Mesothelial cell of epicardium (in vitro differentiated cells): Measurements from ENCODE around the gene PSD2. TPM values are rescaled to one million over a fixed set of nuclear protein-coding genes. Genes with fewer than 3 reads are reported as not detected.

ENCODE experiments used
- DNase-seq, 2 experiments: peaks; one replicate each; pipeline ENCODE4 v3.0.0; 2021; ENCODE audit warnings: low spot score in 2 of 2; ENCODE audit not compliant: unreplicated experiment in 2 of 2
- H3K27ac Mint-ChIP-seq: 2 replicates; pipeline ENCODE4 v1.8.0; 2021; ENCODE audit warnings: mixed read lengths
- H3K27me3 Mint-ChIP-seq: 2 replicates; pipeline ENCODE4 v1.8.0; 2021; ENCODE audit warnings: low read depth, mixed read lengths
- H3K36me3 Mint-ChIP-seq: 2 replicates; pipeline ENCODE4 v1.8.0; 2021; ENCODE audit warnings: mixed read lengths
- H3K4me1 Mint-ChIP-seq: 2 replicates; pipeline ENCODE4 v1.8.0; 2021; ENCODE audit warnings: mixed read lengths
- H3K4me3 Mint-ChIP-seq: 2 replicates; pipeline ENCODE4 v1.8.0; 2021; ENCODE audit warnings: mild to moderate bottlenecking, moderate library complexity, mixed read lengths
- H3K9me3 Mint-ChIP-seq: 2 replicates; pipeline ENCODE4 v1.8.0; 2021; ENCODE audit warnings: mixed read lengths
- total RNA-seq: library from RNA; stranded (reverse); gene quantifications from 3 replicates; pipeline ENCODE4 v1.2.1, GENCODE V29; 2021
- TF ChIP-seq, protein P1 (sequence below): fragments of 200-600 bp; sonication (generic); IDR thresholded peaks from one replicate; pipeline ENCODE4 v1.5.0; 2021; ENCODE audit warnings: antibody characterized with exemption; ENCODE audit not compliant: unreplicated experiment

The PSD2 gene
- total RNA-seq, 1 donor from 2014 or later: 0.78 TPM

DNA sequence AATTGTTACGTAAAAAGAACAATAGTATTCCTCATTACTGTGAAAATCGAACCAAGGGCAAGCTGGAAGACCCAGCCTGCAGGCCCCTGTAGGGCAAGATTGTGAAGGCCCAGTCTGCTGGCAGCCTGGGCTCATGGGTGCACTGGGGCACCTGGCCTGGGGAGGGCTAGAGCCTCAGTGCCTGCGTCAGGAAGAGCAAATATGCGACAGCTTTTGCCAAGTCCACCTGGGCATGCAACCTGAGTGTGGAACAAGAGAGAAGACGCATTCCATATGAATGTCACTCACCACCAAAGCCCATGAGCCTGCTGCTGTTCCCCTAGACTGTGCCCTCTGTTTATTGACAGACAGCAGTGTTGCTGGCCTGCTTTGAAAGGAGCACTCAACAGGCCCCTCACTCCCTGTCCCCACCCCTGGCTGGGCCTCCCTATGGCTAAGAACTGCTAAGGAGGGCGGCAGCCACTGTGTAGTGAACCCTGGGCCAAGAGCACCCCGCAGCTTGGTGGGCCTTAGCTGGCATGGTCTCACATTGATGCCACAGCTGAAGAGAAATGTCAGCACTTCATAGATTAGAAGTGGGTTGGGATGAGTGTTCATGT, 28.2 kb downstream of the PSD2 start:
- TF ChIP-seq, protein P1, sequence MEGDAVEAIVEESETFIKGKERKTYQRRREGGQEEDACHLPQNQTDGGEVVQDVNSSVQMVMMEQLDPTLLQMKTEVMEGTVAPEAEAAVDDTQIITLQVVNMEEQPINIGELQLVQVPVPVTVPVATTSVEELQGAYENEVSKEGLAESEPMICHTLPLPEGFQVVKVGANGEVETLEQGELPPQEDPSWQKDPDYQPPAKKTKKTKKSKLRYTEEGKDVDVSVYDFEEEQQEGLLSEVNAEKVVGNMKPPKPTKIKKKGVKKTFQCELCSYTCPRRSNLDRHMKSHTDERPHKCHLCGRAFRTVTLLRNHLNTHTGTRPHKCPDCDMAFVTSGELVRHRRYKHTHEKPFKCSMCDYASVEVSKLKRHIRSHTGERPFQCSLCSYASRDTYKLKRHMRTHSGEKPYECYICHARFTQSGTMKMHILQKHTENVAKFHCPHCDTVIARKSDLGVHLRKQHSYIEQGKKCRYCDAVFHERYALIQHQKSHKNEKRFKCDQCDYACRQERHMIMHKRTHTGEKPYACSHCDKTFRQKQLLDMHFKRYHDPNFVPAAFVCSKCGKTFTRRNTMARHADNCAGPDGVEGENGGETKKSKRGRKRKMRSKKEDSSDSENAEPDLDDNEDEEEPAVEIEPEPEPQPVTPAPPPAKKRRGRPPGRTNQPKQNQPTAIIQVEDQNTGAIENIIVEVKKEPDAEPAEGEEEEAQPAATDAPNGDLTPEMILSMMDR: no peak
- Mint-ChIP-seq H3K4me1 (no peaks in the 10 kb centered on the region), H3K36me3 (no peaks in the 10 kb centered on the region), H3K4me3 (no peak overlapping the region), H3K27ac (no peak overlapping the region), H3K9me3 (peaks cover 9% of the 10 kb centered on the region), H3K27me3 (peaks cover 75% of the 10 kb centered on the region)
- no peak for DNase-seq

DNA sequence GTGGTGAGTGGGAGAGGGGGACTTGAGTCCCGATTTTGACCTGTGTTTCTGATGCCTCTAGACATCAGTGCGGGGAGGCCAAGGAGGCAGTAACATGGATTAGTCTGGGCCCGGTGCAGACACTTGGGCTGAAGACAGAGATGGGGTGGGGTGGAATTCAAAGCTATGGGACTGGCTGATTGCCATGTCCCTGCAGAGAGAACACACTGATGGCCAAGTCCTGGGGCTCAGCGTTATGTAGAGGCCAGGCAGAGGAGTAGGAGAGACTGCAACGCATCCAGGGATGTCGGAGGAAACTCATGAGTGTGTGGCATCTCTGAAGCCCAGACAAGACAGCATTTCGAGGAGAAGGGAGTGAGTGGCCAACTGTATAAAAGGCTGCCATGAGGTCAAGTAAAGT, 30.1 kb downstream of the PSD2 start:
- no peak overlapping the region for H3K27ac Mint-ChIP-seq
- no peaks in the 10 kb centered on the region for H3K4me1 Mint-ChIP-seq
- H3K27me3 Mint-ChIP-seq: peaks cover 68% of the 10 kb centered on the region
- no peak for DNase-seq
- H3K4me3 Mint-ChIP-seq: no peak overlapping the region
- H3K9me3 Mint-ChIP-seq: peaks cover 9% of the 10 kb centered on the region
- no peaks in the 10 kb centered on the region for H3K36me3 Mint-ChIP-seq
- TF ChIP-seq, protein P1: no peak

DNA sequence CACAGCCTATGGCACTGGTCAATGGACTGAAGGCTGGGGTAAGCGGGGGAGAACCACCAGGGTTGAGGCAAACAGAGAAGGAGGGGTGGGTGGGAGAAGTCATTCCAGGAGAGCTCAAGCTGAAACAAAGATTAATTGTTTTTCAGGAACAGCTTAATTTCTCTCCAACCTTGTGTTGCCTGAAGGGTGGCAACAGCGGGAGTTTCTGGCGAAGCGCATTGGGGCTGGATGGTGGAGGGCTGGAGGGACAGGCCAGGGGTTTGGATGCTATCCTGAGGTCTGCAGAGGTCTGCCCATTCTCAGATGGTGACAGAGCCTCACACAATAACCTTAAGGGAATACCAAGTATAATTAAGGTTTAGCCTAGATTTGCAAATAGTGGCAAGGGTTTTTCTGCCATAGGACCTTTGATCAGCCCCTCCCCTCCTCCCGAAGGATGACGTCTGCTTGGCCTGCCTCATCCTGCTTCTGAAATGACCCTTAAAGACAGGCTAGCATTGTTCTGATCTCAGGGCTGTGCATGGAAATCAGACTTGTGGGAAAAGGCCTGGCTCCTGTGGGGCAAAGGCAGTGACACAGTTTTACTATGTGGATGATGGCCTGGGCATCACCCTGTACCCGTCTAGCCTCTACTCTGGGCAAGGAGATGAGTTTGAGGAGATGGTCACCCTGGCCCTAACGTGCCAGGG, 32.7 kb downstream of the PSD2 start:
- H3K9me3 Mint-ChIP-seq: peaks cover 9% of the 10 kb centered on the region
- TF ChIP-seq, protein P1: no peak
- H3K27ac Mint-ChIP-seq: no peak overlapping the region
- peaks cover 83% of the 10 kb centered on the region for H3K27me3 Mint-ChIP-seq
- H3K36me3 Mint-ChIP-seq: no peaks in the 10 kb centered on the region
- no peaks in the 10 kb centered on the region for H3K4me1 Mint-ChIP-seq
- DNase-seq: no peak
- H3K4me3 Mint-ChIP-seq: no peak overlapping the region

DNA sequence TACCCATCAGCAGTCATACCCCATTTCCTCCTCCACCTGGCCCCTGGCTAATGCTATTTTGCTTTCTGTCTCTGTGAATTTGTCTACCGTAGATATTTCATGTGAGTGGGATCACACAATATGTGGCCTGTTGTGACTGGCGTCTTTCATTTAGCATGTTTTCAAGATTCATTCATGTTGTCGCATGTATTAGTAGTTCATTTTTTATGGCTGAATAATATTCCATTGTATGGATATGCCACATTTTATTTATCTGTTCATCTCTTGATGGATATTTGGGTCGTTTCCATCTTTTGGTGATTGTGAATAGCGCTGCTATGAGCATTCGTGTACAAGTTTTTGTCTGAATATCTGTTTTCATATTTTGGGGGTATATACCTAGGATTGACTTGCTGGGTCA, 33.9 kb downstream of the PSD2 start:
- H3K4me1 Mint-ChIP-seq: no peaks in the 10 kb centered on the region
- no peak overlapping the region for H3K27ac Mint-ChIP-seq
- no peak overlapping the region for H3K4me3 Mint-ChIP-seq
- no peak for DNase-seq
- TF ChIP-seq, protein P1: no peak
- H3K9me3 Mint-ChIP-seq: peaks cover 9% of the 10 kb centered on the region
- peaks cover 87% of the 10 kb centered on the region for H3K27me3 Mint-ChIP-seq
- no peaks in the 10 kb centered on the region for H3K36me3 Mint-ChIP-seq

DNA sequence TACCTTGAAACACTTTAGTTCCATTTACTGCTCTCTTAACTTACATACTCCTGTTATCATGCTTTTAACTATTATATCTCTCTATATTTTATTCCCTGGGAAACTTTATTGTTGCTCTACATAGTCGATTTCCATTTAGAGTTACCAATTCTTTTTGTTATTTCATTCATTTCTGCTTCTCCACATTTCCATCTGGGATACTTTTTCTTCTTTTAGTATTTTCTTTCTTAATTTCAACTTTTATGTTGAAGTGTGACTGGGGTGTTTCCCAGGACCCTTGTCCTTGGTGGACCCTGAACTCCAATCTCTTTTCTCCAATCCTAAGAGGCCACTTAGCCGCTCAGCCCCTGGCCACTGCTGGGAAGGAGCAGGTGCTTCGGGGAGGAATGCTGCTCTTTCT, 36.0 kb downstream of the PSD2 start:
- Mint-ChIP-seq H3K27ac (no peak overlapping the region), H3K4me1 (no peaks in the 10 kb centered on the region), H3K27me3 (peaks cover 85% of the 10 kb centered on the region), H3K4me3 (no peak overlapping the region), H3K9me3 (peaks cover 9% of the 10 kb centered on the region), H3K36me3 (no peaks in the 10 kb centered on the region)
- TF ChIP-seq, protein P1: no peak
- no peak for DNase-seq
